Fibroblast of skin of right quadriceps (primary cell): ENCODE measurements around the gene BAIAP3.
A peak's percentile ranks its signal among the peaks of the same experiment; 100 is the strongest.

Experiments used
- DNase-seq: peaks from one replicate; pipeline ENCODE4 v3.0.0-alpha.2; 2013

Gene BAIAP3

DNA sequence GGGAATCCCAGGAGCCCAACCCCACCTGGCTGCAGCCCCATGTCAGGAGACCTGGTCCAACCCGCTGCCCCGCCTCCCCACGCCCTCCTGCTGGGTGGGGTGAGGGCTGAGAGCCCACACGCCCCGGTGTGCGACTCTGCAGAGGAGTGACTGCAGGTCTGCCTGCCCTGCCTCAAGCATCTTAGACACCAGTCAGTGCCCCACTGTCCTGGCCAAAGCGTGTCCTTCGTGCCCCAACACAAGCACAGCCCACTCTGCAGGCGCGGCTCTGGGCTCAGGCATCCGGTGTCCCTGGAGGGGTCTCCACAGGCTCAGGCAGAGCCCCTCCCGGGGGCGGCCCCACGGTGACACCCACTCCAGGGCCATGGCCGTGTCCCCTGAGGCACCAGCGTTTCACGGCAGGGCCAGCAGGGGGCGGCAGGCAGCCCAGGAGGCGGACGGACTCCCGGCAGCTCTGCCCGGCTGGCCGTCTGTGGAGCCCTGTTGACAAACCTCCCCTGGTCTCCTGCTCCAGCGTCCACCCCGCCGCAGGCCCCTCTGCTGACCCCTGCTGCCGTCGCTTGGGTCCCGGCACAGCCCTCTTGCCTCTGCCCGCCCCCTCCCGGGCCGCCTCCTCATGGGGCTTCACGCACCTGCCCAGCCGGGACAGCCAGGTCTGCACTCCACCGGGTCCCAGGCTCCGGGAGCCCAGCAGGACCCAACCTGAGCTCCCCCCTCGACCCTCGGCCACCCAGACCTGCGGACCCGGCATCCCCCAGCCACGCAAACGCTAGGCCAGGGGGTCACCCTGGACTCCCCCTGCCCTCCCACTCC is 32.6 kb upstream of the BAIAP3 start:
- DNase-seq = peak; percentile 25

DNA sequence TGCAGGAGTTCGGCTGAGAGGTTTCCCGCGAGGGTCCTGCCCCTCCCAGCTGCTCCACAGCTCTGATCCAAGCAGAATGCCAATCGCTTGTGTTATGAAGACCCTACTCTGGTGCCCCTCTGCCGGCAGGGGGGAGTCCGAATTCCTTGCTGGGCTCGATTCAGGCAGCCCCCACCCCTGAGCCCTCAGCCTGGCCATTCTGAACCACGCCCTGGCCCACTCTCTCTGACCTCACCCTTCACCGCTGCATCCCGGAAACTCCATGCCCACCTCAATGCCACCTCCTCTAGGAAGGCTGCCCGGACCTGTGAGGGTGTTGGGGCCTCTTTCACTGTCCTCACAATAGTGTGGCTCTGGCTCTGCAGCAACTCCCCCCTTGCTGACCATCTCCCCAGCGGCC is 31.9 kb upstream of the BAIAP3 start:
- no peak for DNase-seq

DNA sequence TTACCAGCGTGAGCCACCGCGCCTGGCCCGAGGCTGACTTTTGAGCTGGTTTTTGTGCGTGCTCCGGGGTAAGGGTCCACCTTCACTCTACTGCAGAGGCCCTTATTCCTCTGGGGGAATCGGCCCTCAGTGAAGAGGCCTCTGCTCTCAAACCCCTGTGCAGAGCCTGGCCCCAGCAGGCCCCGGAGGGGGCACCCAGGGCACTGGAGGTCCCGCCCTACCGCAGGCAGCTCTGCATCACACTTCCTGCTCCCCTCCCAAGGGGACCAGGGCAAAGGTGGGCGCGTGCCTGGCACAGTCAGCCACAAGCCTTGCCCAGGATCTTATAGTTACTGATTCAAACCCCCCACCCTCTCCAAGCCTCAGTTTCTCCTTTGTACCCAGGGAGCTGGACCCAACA is 27.6 kb upstream of the BAIAP3 start:
- no peak for DNase-seq

DNA sequence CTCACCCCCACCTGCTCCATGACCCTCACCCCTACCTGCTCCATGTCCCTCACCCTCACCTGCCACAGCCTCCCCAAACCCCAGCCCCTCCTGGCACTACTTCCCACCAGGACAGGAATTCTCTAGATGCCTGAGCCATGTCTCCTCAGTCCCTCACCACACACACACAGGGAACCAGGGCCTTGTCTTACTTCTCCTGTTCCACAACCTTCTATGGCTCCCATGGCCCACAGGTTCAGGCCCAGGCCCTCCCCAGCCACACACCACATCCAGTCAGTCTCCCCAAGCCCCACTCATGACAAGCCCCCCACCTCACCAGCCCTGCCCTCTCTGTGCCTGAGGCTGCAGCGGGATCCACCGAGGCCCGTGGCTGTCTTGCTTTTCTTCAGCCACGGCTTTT is 27.1 kb upstream of the BAIAP3 start:
- no peak for DNase-seq

DNA sequence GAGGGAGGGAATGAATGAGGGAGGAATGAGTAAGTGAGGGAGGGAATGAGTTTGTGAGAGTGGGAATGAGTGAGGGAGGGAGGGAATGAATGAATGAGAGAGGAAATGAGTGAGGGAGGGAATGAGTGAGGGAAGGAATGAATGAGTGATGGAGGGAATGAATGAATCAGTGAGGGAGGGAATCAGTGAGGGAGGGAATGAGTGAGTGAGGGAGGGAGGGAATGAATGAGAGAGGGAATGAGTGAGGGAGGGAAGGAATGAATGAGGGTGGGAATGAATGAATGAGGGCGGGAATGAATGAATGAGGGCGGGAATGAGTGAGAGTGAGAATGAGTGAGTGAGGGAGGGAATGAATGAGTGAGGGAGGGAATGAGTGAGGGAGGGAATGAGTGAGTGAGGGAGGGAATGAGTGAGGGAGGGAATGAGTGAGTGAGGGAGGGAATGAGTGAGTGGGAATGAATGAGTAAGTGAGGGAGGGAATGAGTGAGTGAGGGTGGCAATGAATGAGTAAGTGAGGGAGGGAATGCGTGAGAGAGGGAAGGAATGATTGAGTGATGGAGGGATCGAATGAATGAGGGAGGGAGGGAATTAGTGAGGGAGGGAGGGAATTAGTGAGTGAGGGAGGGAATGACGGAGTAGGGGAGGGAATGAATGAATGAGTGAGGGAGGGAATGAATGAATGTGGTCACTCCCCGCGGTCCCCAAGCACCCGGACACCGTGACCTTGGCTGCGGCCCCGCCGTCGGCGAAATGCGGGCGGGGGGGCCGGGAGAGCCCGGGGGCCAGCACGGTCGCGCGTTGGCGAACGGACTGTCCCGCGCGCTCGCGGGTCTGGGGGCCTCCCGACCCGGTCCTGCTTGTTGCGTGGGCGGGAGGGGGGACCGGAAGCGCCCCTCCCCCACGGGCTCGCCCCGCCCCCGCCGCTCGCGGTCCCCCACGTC is 25.1 kb upstream of the BAIAP3 start:
- no peak for DNase-seq

DNA sequence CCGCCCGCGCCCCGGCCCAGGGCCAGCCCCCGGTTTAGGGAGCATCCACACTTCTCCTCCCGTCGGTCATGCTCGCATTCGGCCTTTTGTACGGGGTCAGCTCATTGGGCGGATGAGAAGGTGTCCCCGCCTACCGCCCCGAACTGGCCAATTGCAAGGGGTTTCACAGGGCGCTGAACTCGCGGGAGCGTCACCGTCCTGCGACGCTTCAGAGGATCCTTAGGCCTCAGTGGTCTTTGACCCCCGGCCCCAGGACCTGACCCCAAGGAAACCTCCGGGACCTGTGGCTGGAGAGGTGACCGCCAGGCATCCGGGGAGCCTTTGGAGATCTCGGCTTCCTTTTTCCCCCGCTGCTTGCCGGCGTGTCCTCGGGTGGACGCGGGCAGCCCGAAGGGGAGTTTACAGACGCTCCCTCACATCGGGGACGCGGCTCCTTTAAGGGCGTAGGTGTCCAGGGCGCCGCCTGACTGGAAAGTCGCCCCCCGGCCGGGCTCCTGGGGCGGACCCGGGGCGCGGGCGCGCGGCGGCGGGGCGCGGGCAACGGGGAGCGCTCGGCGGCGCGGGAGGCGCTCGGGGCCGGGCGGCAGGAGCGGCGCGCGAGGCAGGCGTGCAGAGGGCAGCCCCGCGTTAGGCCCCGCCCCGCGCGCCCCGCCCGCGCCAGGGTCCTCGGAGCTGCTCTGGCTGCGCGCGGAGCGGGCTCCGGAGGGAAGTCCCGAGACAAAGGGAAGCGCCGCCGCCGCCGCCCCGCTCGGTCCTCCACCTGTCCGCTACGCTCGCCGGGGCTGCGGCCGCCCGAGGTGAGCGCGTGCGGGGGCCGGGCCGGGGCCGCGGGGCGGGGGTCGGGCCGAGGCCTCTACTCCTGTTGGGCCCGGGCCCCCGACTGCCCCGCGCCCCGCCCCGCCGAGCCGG is 24.2 kb upstream of the BAIAP3 start, which contains the start of gene UBE2I:
Gene UBE2I (plus strand): TSS at position 660 of the 909 bp plus-strand sequence. CDS start 4,395 bp downstream, outside the sequence.
- peak; percentile 99 for DNase-seq

DNA sequence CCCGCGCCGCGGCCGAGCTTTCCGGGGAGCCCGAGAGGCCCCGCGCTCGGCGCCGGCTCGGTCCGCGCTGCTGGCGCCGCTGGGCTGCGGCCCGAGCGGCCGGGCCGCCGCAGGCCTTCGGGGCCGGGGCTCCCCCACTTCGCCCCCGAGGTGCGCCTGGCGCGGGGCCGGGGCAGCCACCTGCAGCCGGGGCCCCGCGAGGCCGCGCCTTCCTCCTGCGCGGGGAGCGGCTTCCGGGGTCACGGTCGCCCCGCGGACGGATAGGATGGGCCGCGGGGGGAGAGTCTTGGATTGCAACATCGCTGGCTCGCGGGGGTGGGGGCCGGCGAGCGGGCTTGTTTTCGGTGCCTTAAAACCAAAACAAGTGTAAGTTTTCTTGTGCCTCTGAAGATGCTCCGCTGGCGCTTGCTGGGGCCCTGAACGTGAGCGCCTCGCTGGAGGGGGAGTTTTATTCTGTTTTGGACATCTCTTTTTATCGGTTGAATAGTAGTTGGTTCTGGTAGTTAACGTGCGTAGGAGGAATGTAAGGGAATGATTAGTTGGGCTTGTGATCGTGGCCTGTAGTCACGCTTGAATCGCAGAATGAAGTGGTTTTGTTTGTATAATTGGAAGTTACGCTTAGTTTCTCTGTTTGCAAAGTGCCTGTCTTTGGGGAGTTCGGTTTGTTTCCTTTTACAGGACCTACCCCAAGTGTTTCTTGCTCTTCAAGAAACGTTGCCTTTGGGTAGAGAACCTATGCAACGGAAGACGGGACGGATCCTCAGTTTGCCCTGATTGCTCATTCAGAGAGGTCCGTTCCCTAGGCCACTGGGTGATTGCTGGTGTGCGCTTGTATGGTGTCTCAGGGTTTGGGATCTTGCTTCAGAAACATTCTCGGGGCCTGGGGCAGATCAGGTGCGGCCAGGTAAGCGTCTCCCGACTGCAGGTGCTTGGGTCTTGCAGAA is 23.3 kb upstream of the BAIAP3 start:
- DNase-seq = peak; percentile 35

DNA sequence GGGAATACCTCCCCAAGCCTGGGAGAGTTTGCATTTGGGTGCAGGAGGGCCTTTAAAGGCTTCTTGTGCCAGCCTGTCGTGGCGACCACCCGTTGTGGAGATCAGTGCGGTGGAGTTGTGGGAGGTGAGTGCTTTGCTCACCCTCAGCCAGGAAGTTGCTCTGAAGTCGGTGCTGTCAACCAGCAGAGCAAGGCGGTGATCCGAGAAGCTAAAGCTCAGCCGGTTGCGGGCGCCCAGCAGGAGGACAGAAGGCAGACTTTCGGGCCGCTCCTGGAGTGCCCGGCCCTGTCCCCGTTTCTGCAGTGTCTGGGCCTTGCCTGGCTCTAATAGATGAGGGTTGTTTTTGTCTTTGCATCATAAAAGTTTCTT is 22.6 kb upstream of the BAIAP3 start:
- DNase-seq = no peak

DNA sequence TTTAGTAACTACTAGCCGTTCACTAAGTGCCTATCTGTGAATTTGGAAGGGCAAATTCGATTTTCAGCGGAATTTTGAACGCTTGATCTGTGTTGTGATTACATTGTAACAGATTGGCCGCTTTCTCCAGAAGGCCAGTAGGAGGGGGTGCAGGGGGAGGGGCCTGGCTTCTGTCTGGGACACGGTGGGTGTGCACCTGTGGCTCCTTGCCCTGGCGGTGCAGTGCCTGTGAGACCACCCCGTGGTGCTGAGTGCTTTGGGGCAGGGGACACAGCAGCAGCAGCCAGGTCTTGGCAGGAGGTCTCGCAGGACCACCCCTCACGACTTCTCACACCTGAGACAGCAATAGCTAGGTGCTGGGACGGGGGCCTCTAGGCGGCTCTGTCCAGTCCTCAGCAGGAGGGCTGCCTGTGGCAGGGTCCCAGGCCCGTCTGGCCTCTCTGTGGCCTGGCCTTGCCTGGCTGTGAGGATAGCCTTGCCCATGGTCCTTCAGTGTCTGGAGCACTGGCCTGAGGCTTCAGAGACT is 22.2 kb upstream of the BAIAP3 start:
- no peak for DNase-seq

DNA sequence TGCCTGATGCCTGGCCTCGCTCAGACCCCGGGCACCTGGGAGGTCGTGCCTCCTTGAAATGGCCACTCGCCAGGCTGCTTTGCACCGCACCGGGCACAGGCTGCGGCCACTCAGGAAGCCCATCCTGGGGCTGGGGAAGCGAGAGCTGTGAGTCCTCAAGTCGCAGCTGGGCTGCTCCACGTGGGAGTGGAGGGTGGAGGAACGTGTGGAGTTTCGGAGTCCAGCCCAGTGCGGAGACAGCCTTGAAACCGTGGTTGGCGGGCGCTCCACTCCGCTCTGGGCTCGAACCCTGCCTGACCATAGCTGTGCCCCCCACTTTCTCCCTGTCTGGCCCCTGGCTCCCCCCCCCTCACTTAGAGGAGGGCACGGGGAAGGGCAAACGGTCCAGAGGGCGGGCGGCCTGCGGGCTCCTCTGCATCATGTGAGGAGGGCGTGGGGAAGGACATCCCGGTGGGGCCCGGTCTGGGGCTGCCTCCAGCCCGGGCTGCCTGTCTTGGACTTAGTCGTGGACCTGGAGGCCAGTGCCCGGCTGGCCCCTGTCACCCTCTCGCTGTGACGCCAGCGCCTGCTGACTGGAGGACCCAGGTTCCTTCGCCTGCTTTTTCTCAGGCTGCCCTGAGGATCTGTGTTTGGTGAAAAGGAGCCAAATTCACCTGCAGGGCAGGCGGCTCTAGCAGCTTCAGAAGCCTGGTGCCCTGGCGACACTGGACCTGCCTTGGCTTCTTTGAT is 21.5 kb upstream of the BAIAP3 start:
- no peak for DNase-seq

DNA sequence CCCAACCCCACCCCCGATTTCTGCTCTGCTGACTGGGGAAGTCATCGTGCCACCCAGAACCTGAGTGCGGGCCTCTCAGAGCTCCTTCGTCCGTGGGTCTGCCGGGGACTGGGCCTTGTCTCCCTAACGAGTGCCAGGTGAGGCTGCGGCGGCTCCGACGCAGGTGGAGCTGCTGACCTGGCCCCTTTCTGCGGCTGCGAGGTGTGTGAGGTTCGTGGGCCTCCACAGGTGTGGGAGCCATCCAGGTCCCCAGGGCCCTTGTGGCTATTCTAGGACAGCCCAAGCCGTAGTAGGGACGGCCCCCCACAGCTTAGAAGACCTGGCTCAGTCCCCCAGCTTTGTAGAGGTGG is 21.0 kb upstream of the BAIAP3 start:
- DNase-seq = no peak

DNA sequence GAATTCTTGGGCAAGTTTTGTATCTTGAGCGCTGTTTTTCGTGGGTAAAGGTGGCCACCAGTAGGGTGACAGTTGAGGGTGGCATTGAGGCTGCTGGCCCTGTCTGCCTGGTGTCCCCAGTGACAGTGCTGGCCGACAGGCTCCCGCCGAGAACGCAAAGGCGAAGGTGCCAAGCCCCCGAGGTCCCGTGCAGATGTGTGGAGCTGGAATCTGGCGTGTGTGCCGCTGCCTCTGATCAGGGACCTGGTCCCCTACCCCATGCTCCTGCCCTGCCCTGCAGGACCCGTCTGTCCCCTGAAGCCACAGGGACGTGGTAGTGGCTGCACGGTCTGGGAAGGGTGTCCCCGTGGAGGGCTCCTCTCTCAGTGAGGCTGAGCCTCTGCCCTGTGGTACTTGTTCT is 20.5 kb upstream of the BAIAP3 start:
- DNase-seq = no peak

DNA sequence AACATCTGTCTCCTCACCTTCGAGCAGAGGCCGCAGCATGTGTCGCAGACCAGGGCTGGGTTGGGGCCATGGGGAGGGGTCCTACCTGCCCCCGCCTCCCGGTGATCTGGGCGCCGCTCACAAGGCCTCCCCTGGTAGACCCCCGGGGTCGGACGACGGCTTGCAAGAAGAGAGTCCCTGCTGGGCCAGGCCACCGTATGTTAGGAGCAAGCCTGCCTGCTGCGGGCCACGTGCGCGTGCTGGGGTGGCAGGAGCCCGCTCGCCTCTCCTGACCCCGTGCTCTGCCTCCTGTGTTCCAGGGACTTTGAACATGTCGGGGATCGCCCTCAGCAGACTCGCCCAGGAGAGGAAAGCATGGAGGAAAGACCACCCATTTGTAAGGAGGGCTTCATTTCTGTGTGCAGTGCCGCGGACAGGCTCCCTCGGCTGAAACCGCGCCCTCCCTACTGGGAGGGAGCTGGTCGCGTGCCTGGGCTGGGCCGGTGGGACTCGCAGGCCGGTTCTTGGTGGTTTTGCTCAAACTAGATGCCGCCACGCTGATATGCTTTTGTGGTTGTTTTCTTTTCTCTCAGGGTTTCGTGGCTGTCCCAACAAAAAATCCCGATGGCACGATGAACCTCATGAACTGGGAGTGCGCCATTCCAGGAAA is 19.6 kb upstream of the BAIAP3 start:
- no peak for DNase-seq

DNA sequence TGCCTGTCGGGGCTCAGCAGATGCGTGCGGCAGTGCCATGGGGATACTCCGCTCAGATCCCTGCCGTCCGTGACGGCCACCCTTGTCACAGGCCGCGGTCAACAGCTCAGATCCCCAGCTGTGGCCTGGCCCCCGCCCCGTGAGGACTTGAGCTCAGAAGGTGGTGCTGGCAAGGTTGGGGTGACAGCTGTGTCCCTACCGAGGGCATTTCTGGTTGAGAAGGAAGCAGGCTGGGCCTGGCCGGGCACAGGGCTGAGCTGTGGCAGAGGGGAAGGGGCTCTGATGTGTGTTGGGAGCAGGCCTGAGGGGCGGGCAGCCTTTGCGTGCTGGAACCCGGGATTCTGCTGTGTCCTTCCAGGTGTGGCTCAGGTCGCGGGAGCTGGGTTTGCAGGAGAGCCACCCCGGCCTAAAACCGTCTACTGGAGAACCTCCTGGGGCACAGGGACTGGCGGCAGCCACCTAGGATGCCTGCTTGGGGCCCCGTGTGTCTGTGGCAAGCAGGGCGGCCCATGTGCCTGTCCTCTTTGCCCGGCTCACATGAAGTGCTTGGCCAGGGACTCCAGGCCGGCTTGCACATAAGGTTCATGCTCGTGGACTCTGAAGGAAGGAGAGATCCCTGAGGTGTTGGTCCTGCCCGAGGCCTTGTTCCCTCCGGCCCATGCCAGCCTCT is 18.9 kb upstream of the BAIAP3 start:
- DNase-seq = no peak

DNA sequence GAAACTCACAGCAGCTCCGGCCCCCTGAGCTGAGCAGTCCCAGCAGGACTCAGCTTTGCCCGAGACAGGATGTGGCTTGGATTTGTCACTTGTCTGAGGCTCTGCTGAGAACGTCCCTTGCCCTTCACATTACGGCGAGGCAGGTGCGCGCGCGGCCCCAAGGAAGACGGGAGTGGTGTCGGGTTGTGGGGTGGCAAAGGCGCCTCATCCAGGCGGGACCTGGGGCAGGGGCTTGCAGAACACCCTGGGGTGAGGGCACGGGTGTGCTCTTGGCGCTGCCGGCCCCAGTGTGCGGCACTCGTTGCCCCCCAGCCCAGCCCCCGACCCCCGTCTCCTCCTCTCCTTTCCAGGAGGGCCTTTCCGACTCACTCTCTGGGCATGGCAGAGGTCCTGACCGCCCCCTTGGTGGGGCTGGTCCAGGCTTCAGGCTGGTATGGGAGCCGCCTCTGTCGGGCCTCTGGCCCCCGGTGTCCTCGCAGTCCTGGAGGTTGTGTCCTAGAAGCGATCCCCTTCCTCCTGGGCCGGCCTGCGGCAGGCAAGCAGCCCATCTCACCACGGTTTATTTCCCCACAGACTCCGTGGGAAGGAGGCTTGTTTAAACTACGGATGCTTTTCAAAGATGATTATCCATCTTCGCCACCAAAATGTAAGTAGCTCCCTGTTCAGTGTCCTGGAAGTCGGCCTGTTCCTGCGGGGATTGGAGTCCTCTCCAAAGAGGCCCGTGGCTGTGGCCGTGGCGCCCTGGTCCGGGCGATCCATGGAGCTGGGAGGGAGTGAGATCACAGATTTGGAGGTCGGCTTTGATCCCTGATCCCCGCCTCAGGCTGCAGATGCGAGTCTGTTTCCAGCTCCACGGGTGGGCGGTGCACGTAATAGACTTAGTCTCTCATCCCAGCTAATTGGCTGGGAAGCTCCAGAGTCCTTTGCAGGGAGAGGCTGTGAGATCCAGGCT is 18.1 kb upstream of the BAIAP3 start:
- DNase-seq = no peak

DNA sequence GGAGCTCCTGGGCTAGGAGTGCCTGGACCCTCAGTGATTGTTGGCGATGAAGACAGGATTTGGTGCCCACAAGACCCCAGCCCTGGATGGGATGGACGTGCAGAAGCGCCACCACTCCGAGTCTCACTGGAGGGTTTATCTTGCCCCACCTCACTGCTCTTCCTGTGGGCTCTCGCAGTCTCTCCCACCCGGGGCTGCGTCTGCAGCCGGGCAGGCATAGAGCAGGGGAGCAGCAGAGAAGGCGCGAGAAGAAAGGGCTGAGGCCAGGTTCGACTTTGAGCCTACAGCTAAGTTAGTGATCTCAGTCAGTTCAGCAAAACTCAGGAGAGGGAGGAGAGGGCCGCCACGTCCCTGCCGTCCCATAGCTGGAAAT is 17.4 kb upstream of the BAIAP3 start:
- no peak for DNase-seq

DNA sequence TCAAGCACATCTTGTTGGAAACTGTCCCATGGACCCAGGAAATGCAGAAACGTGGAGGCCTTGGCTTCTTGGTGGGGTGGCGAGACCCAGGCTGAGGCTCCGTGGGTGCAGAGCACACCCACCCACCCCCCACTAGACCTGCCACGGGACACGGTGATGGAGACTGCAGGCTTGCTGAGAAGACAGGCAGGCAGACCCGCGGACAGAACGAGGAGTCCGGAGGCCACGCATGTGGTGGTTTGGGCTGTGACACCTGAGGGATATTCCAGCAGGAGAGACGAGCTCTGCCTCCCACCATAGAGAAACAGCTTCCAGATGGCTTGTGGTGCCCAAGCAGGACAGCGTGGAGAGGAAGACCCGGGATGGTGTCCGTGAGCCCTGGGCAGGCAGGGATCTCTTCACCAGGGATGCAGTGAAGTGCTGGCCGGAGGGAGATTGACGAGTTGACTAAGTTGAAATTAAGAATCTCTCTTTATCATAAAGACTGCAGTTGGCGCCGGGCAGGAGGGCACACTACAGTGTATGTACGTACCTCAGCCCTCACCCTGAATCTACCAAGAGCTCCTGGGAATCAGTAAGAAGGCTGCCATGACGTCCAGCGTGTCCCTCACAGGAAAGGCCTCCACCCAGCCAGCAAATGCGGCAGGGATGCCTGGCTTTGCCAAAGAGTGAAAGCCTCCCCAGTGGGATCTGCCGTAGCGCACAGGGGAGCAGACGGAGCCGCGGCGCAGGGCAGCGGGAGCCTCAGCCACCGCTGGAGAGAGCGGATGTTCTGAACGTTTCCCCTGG is 15.8 kb upstream of the BAIAP3 start:
- DNase-seq = no peak

DNA sequence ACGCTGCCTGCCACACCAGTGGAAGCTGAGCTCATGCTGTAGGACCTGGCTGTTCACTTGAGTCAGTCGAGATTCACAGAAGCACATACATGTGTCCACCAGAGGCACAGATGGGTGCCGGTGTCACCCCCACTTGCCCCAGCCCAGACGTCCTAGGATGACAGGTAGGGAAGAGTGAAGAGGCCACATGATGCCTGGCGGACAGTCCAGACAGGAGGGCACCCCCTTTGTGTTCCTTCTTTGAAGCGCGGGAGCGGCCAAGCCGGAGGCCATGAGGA is 15.2 kb upstream of the BAIAP3 start:
- DNase-seq = no peak
